DOHH2 (cell line): ENCODE measurements around the gene CDH12.

Experiments
- H3F3A ChIP-seq: fragments of 200-600 bp; sonication (generic), shearing (Covaris generic); 2 replicates; pipeline ENCODE4 v1.6.0; 2016; ENCODE audit warnings: antibody characterized with exemption, mild to moderate bottlenecking; ENCODE audit not compliant: control insufficient read depth, insufficient read depth
- H3K27ac ChIP-seq: fragments of 200-600 bp; sonication (generic); 2 replicates; pipeline ENCODE4 v1.5.1; 2014; ENCODE audit warnings: low read depth, mild to moderate bottlenecking, low read length, moderate library complexity
- H3K27me3 ChIP-seq: fragments of 200-600 bp; sonication (generic); 2 replicates; pipeline ENCODE4 v1.6.1; 2014; ENCODE audit warnings: mild to moderate bottlenecking, low read length, mixed read lengths; ENCODE audit not compliant: control insufficient read depth
- H3K36me3 ChIP-seq: fragments of 200-600 bp; sonication (generic); 2 replicates; pipeline ENCODE4 v1.6.1; 2014; ENCODE audit warnings: mild to moderate bottlenecking, low read length, moderate library complexity, mixed read lengths; ENCODE audit not compliant: control insufficient read depth
- H3K4me1 ChIP-seq: fragments of 200-600 bp; sonication (generic); 2 replicates; pipeline ENCODE4 v1.6.1; 2014; ENCODE audit warnings: mild to moderate bottlenecking, low read length, mixed read lengths; ENCODE audit not compliant: control insufficient read depth
- H3K4me2 ChIP-seq: fragments of 200-600 bp; sonication (generic); 2 replicates; pipeline ENCODE4 v1.6.0; 2014; ENCODE audit warnings: mild to moderate bottlenecking, low read length, moderate library complexity
- H3K4me3 ChIP-seq: fragments of 200-600 bp; sonication (generic); 2 replicates; pipeline ENCODE4 v1.5.1; 2014; ENCODE audit warnings: mild to moderate bottlenecking, low read length, mixed read lengths
- H3K79me2 ChIP-seq: fragments of 200-600 bp; sonication (generic); 2 replicates; pipeline ENCODE4 v1.6.1; 2014; ENCODE audit warnings: mild to moderate bottlenecking, low read length, mixed read lengths; ENCODE audit not compliant: control insufficient read depth
- H3K9me2 ChIP-seq: fragments of 200-600 bp; sonication (generic); replicated peaks from 2 replicates; pipeline ENCODE4 v1.6.1; 2014; ENCODE audit warnings: mild to moderate bottlenecking, low read length, mixed read lengths; ENCODE audit not compliant: control insufficient read depth
- H3K9me3 ChIP-seq: fragments of 200-600 bp; sonication (generic); 2 replicates; pipeline ENCODE4 v1.6.1; 2014; ENCODE audit warnings: antibody characterized with exemption, low read length, mixed read lengths; ENCODE audit not compliant: control insufficient read depth, insufficient read depth
- H4K20me1 ChIP-seq: fragments of 200-600 bp; sonication (generic); 2 replicates; pipeline ENCODE4 v1.6.0; 2014; ENCODE audit warnings: low read depth, mild to moderate bottlenecking, antibody characterized with exemption, low read length, moderate library complexity; ENCODE audit not compliant: control insufficient read depth, insufficient read depth
- CTCF ChIP-seq: fragments of 200-600 bp; sonication (generic); IDR thresholded peaks from one replicate; pipeline ENCODE4 v1.5.1; 2014; ENCODE audit warnings: antibody characterized with exemption, mild to moderate bottlenecking, low read depth, low read length; ENCODE audit not compliant: poor library complexity, severe bottlenecking
- EZH2phosphoT487 ChIP-seq: fragments of 200-600 bp; sonication (generic); IDR thresholded peaks from 2 replicates; pipeline ENCODE4 v1.6.1; 2017; ENCODE audit warnings: borderline replicate concordance, mild to moderate bottlenecking, antibody characterized with exemption, low read length, moderate library complexity, mixed read lengths

The CDH12 gene

GRCh38 chr5:22736443-22737003, 116.6 kb downstream of the CDH12 start:
- H4K20me1 ChIP-seq = no peaks in the 10 kb centered on the region
- no peaks in the 10 kb centered on the region for H3F3A ChIP-seq
- H3K9me2 ChIP-seq = no peaks in the 10 kb centered on the region
- H3K36me3 ChIP-seq = no peaks in the 10 kb centered on the region
- no peak overlapping the region for H3K4me3 ChIP-seq
- H3K4me1 ChIP-seq = no peaks in the 10 kb centered on the region
- no peaks in the 10 kb centered on the region for H3K9me3 ChIP-seq
- no peaks in the 10 kb centered on the region for H3K79me2 ChIP-seq
- H3K27me3 ChIP-seq = no peaks in the 10 kb centered on the region
- H3K27ac ChIP-seq = no peak overlapping the region
- no peak overlapping the region for H3K4me2 ChIP-seq
- no peak for TF ChIP-seq EZH2phosphoT487
- TF ChIP-seq CTCF = no peak

GRCh38 chr5:22734907-22735306, 118.2 kb downstream of the CDH12 start:
- no peak overlapping the region for H3K27ac ChIP-seq
- no peak overlapping the region for H3K4me2 ChIP-seq
- H3K36me3 ChIP-seq = no peaks in the 10 kb centered on the region
- no peaks in the 10 kb centered on the region for H3F3A ChIP-seq
- H3K79me2 ChIP-seq = no peaks in the 10 kb centered on the region
- H3K4me1 ChIP-seq = no peaks in the 10 kb centered on the region
- H3K9me3 ChIP-seq = no peaks in the 10 kb centered on the region
- H3K9me2 ChIP-seq = no peaks in the 10 kb centered on the region
- H3K27me3 ChIP-seq = no peaks in the 10 kb centered on the region
- no peak overlapping the region for H3K4me3 ChIP-seq
- H4K20me1 ChIP-seq = no peaks in the 10 kb centered on the region
- TF ChIP-seq EZH2phosphoT487 (no peak), CTCF (no peak)

GRCh38 chr5:22728610-22729009, 124.5 kb downstream of the CDH12 start:
- H3K36me3 ChIP-seq = no peaks in the 10 kb centered on the region
- H3F3A ChIP-seq = no peaks in the 10 kb centered on the region
- no peak overlapping the region for H3K4me3 ChIP-seq
- no peak overlapping the region for H3K4me2 ChIP-seq
- H4K20me1 ChIP-seq = no peaks in the 10 kb centered on the region
- no peaks in the 10 kb centered on the region for H3K9me3 ChIP-seq
- no peaks in the 10 kb centered on the region for H3K79me2 ChIP-seq
- no peaks in the 10 kb centered on the region for H3K4me1 ChIP-seq
- TF ChIP-seq CTCF (no peak), EZH2phosphoT487 (no peak)
- H3K9me2 ChIP-seq = no peaks in the 10 kb centered on the region
- H3K27me3 ChIP-seq = no peaks in the 10 kb centered on the region
- no peak overlapping the region for H3K27ac ChIP-seq
